GM21576 (cell line): ENCODE measurements around the gene KCNJ4.
"Not testable (repeated sequence)": the region's sequence is repeated elsewhere in the genome, so short reads cannot be mapped to it uniquely, and the experiment has no call there.

Experiments used
- ATAC-seq: cut with Tn5 transposase; IDR thresholded peaks from one replicate; pipeline ENCODE4 v1.9.1; 2021; ENCODE audit warnings: mild to moderate bottlenecking, moderate library complexity; ENCODE audit not compliant: unreplicated experiment

Gene KCNJ4

GRCh38 chr22:38471237-38471636 is 16.2 kb upstream of the KCNJ4 start:
- ATAC-seq, result no peak

DNA sequence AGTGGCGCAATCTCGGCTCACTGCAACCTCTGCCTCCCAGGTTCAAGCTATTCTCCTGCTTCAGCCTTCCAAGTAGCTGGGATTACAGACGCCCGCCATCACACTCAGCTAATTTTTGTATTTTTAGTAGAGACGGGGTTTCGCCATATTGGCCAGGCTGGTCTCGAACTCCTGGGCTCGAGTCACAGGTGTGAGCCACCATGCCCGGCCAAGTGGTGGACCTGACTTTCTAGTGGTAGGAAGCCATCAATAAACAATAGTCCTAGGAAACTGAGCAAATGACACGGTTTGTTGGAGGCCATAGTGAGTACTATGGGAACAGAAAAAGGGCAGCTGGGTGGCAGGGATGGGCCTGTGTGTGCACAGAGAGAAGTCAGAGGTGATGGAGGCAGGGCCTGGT is 15.2 kb upstream of the KCNJ4 start:
- not testable (repeated sequence) for ATAC-seq

DNA sequence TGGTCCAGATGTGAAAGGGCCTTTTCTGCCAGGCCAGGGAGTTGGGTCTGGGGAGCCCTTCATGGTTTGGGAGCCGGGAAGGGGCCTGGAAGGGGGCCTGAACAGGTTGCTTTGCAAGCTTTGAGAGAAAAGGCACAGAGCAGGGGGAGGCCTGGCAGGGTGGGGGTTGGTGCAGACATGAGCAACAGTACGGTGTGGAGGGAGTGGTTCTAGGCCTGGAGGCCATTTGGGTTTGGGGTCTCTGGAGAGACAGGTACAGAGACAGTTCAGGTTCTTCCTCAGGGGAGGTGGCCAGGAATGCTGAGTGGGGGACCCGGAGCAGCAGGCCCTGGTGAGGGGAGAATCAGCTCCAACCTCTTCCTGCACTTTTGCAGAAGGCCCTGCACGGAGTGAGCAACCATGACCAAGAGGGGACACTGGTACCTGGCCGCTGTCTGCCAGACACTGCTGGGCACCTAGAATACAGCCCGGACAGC is 14.3 kb upstream of the KCNJ4 start:
- no peak for ATAC-seq

DNA sequence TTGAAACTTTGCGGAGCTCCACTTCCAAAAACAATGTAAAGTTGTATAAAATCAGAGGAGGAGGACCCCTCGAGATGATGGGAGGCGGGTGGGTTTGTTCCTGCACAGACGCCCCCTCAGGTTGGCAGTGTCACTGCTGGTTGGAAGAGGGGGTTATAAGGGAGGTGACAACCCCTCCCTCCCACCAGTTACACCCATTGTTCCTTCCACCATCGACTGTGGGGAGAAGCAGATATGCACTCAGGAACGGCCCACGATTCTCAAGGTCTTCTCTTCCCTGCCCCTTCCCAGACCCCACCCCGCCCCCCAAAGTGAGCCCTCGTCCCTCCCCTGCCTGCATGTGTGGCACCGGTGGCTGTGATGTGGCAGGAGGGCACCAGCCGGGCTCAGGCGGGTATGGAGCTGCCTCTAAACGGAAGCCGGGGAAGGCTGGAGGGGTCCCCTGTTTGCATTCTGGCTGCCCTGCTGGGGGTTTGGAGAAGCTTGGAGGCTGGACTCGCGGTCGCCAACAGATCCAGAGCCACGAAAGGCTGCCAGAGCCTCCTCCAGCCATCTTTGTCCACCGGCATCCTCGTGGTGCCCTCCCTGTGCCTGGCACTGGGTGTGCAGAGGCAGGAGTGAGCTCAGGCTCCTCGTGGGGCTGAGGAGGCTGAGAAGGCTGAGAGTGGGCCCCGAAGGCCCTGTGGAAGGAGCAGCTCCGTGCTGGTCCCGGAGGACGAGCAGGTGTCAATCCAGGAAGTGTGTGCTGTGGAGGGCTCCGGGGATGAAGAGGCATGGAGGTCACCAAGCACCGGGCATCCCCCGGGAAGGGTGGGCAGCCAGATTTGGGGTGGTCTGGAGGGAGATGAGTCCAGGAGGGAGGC is 13.7 kb upstream of the KCNJ4 start:
- ATAC-seq, result no peak

GRCh38 chr22:38467904-38468442 is 13.0 kb upstream of the KCNJ4 start, which contains the start of gene KDELR3:
Gene KDELR3, plus strand, starts transcription at chr22:38468096. Its CDS starts 138 bp downstream, at chr22:38468234.
- ATAC-seq, result no peak

- no peak for ATAC-seq
Observed at GRCh38 chr22:38467438-38467903, 12.5 kb upstream of the KCNJ4 start.

DNA sequence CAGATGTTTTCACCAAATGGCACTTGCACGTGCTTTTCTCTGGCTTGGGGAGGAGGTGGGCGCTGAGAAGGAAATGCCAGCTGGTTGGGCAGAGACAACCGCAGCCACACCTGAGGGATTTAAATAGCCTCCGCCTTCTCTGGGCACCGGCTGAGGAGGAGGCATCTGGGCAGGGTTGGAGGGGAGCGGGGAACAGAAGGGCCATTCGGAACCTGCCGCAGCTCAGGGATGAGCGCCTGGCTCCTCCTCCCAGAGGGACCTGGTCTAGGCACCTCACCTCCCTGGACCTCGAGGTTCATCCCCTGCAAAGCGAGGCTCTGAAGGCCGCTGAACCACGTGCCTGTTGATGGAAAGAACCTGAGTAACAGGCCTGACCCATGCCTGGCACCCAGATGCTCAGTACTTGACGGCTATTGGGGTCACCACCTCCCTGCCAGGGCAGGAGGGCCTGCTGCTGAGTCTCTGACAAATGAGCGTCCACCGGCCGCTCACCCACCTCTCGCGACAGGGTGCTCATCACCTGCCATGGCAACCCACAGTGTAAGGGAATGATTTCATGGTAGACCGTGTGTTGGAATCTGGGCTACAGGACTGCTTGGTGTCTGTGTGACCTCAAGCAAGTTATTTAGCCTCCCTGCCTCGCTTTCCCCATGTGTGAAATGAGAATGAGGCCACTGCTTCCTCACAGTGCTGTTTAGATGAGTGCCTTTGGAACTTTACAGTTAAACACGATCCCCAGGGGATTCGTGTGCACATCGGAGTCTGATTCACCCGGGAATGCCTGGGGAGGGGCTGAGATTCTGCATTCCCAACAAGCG is 10.9 kb upstream of the KCNJ4 start:
- ATAC-seq, result no peak

DNA sequence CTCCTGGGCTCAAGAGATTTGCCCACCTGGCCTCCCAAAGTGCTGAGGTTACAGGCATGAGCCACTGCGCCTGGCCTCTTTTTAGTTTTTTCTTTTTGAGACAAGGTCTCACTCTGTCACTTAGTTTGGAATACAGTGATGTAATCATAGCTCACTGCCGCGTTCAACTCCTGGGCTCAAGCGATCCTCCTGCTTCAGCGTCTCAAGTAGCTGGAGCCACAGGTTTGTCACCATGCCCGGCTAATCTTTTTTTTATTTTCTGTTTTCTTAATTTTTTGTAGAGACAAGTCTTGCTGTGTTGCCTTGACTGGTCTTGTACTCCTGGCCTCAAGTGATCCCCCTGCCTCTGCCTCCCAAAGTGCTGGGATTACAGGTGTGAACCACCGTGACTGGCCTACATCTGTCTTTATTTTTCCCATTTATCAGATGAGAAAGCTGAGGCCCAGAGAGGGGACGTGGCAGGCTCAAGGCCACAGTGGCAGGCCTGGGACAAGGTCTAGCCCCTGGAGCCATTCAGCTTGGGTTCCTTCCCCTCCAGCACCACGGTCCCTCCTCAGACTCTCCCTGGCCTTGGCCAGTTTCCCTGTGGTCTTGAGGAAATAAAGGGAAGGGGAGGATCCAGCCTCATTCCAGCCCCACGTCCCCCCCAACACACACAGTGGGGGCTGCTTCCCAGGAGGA is 10.1 kb upstream of the KCNJ4 start:
- ATAC-seq, result no peak

DNA sequence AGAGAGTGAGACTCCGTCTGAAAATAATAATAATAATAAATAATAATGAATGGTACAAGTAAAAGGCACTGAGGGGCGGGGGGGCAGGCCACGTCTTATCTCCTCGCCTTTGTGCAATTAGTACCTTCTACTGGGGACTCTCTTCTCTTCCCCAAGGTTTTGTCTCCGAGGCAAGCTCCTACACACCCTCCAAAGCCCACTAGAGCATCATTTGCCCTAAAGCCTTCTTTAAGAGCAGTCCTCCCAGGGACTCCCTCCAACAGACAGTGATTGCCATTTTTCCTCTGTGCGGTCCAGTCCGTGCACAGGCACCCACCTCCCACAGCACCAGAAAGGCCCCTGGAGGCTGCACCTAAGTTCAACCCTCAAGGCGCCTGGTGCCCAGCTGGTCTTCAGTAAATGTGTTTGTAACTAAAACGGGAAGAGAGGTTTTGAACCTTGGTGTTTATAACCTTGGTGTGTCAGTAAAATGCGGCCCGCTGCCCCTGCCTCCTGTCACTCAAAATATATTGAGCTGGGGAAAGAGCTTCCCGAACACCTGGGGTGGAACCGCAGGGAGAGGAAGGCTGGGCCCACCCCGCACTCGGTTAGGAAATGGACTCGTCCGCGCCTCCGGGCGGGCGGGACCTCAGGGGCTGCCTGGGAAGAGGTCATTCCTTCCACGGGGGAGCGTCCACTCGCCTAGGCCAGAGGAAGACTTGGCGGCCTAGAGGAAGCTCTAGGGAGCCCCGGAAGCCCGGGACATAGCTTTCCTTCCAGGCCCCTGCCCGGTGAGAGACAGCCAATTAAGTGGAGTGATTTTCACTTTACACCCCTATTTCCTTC is 8.2 kb upstream of the KCNJ4 start:
- ATAC-seq, result no peak

GRCh38 chr22:38461414-38462081 is 6.5 kb upstream of the KCNJ4 start:
- no peak for ATAC-seq

- no peak for ATAC-seq
Observed at GRCh38 chr22:38461057-38461413, 6.0 kb upstream of the KCNJ4 start.

- no peak for ATAC-seq
Observed at GRCh38 chr22:38460426-38460840, 5.4 kb upstream of the KCNJ4 start.

- no peak for ATAC-seq
Observed at GRCh38 chr22:38456841-38457699, 2.1 kb upstream of the KCNJ4 start.

DNA sequence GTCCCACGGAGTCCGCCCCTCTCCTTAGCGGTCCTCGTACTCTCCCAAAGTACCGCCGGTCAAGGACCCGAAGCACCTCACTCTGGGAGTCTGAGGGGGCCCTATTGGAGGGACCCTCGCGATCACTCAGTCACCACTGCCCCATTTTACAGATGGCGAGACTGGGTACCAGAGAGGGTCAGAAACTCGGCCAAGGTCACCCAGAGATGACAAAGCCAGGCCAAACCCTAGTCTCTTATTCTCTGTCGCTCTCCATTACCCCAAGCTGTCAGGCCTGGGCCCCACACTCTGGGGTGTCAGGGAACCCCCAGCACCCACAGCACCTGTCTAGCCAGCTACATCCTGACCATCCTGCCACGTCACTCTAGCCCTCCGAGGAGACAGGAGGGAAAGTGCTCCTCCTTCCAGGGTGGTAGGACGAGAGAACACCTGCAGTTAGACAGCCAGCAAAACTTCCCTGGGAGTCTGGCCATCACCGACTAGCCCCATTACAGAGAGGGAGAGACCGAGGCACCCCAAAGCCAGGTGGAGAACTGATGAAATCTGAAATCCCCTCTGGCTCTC is 1.4 kb upstream of the KCNJ4 start:
- no peak for ATAC-seq

- no peak for ATAC-seq
Observed at GRCh38 chr22:38455530-38456271, 702 bp upstream of the KCNJ4 start.

DNA sequence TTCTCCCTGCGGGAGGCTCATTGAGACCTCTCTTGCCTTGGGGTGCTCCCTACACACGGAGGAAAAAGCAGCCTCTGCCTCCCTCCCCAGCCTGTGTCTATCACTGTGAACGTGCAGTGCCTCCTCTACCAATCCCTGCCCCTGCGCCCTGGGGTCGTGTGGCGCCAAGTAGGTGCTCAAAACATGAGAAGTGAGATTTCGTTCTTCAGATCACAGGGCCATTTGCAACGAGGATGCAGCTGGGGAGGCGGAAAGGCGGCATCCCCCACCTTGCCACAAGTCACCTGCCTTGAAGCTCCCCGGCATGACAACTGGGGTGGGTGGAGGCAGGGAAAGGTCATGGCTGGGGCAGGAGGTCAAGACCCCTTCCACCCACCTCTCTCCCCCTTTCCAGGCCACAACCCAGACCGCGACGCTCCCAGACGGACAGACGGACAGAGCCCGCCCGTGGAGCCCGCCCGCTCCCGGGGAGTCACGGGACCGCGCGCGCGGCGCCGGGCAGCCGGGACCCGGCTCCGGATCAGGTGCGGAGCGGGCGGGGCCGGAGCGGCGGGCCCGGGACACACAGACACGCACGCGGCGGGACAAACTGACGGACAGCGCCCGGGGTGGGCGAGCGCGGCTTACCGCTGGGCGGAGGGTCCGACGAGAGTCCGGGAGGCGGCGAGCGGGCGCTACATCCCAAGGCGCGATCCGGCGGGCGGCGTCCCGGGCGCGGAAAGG is 485 bp downstream of the KCNJ4 start:
- no peak for ATAC-seq

- ATAC-seq, result no peak
Observed at GRCh38 chr22:38453996-38454352, 1.0 kb downstream of the KCNJ4 start.
